ENCODE measurements around the gene CST5.
"Not testable (repeated sequence)": the region's sequence is repeated elsewhere in the genome, so short reads cannot be mapped to it uniquely, and the experiment has no call there.

The CST5 gene, protein sequence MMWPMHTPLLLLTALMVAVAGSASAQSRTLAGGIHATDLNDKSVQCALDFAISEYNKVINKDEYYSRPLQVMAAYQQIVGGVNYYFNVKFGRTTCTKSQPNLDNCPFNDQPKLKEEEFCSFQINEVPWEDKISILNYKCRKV

GRCh38 chr20:23879328-23879798 is at the start of gene CST5:
CST5 (minus strand) TSS chr20:23879748; CDS start chr20:23879676, 72 bp downstream.
- no peak for DNase-seq (ENCODE audit: low spot score)

DNA sequence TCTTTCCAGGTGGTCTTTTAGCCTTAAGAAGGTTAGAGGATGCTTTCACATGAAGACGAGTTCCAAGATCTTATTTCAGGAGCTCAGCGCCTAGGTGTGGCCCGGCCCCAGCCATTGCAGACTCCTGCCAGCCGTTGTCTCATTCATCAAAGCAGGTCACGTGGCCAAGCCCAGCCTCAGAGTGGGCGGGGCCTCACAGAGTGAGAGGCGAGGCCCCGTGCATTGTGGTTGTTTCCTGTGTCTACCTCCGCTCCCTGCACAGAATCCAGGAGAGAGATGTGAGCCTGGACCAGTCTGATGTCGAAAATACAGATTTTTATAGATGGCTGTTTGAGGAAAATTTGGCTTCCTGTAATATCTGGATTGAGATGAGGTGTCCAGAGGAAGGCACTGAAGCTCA is 49.2 kb upstream of the CST5 start:
- no peak for DNase-seq (ENCODE audit: low spot score)

- DNase-seq (ENCODE audit: low spot score) = no peak
Observed at GRCh38 chr20:23928353-23928752, 48.8 kb upstream of the CST5 start.

- DNase-seq (ENCODE audit: low spot score) = no peak
Observed at GRCh38 chr20:23926944-23927872, 47.7 kb upstream of the CST5 start.

GRCh38 chr20:23926526-23926880 is 47.0 kb upstream of the CST5 start:
- no peak for DNase-seq (ENCODE audit: low spot score)

DNA sequence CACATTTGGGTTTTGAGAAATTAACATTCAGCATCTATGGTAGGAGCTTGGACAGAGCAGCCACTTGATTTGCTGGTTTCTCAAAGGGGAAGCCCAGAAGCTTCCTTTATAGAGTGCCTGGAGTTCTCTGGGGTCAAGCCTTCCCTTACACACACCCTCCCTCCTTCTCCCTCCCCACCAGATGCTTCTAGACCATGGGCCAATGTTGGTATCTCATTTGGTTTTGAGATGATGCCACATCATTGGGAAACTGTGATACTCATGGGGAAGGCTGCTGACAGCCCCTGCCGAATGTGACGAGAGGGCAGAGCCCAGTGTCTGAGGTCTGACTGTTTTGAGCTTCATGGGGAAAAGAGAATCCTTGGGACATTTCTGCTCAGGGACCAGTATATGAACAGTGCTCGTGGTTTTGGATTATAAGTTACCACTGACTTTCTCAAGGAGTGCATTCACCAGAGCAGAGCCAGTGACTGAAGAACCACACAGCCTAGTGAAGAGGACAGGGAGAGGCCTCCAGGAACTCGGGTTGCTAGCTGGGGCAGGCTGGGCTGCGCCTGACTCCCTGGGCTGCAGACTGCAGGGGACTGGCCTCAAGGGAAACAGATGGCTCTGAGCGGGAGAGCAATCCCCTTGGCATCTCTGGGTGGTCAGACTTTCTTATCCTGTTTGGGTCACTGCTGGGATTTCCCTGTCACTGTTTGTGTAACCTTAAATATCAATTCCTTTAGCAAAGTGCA is 46.4 kb upstream of the CST5 start:
- no peak for DNase-seq (ENCODE audit: low spot score)

DNA sequence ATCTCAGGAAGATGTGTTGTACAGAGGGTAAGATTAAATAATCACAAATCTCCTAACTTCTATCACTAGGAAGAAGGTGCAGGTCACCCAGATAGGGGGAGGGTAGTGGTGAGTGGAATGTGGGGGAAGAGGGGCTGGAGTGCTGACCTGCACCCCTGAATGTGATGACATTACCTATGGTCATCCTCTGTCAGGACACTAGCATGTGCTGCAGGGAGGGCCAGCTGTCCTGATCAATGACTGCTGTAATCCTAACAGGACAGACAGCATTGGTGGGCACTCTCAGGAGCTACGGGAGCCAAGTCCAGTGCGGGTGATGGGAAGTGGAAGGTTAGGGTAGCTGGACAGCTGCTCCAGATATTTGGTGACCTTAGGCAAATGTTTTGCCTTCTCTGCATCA is 45.2 kb upstream of the CST5 start:
- no peak for DNase-seq (ENCODE audit: low spot score)

GRCh38 chr20:23923891-23924435 is 44.4 kb upstream of the CST5 start:
- no peak for DNase-seq (ENCODE audit: low spot score)

GRCh38 chr20:23923311-23923710 is 43.8 kb upstream of the CST5 start:
- no peak for DNase-seq (ENCODE audit: low spot score)

DNA sequence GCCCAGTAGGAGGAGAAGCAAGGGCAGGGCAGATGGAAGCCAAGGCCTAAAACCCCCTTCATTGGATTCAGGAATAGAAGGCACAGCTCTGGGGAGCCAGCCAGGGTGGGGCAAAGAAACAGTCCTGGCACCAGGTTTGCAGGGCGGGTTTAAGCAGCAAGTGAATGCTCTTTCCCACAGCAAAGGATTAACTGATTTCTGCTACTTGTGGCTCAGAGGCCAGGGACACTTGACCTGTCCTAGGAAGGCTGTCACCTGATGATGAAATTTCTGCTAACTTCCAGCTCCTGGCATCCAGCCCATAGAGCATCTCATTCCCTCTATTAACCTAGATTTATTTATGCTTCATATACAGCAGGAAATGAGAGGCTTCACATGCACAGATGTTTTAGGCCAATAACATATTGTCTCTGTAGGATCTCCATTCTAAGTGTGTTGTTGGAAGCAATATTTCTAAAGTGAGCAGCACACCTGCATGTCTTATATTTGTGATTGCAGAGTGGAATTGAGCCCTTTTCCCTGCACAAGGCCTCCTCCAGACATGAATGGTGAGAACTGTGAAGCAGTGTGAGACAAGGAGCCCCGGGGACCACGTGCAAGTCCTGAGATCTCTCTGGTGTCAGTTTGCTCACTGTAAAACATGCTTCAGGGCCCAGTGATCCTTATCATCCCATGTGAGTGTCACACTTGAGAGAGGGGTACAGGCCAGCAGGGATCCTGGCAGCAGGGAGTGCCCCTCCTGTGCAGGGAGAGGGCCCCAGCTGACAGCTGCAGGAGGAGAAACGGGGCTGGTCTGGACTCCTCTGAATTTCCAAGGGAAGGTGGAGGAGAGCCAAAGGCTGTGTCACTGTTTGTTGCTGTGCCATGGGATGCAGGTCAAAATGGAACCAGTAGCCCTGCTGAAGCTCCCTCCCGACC is 41.1 kb upstream of the CST5 start:
- DNase-seq (ENCODE audit: low spot score) = no peak

DNA sequence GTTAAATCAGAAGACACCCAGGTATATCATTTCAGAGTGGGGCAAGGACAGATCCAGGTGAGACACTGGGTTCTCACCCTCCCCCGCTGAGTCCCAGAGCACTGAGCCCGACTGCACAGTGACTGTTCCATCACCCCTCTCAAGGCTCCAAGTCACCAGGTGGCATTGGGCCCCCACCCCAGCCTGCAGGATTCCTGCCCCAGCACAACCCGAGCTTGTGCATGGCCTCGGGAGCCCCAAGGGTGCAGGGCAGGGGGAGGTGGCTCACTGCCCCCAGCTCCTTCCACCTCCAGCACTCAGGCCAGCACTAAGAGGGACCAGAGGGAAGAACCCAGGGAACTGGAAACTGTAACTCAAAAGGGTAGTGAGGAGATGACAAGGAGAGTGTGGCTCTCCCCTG is 39.3 kb upstream of the CST5 start:
- no peak for DNase-seq (ENCODE audit: low spot score)

GRCh38 chr20:23918101-23918862 is 38.7 kb upstream of the CST5 start:
- DNase-seq (ENCODE audit: low spot score) = no peak

- no peak for DNase-seq (ENCODE audit: low spot score)
Observed at GRCh38 chr20:23917024-23917725, 37.6 kb upstream of the CST5 start.

GRCh38 chr20:23915844-23916243 is 36.3 kb upstream of the CST5 start:
- no peak for DNase-seq (ENCODE audit: low spot score)

DNA sequence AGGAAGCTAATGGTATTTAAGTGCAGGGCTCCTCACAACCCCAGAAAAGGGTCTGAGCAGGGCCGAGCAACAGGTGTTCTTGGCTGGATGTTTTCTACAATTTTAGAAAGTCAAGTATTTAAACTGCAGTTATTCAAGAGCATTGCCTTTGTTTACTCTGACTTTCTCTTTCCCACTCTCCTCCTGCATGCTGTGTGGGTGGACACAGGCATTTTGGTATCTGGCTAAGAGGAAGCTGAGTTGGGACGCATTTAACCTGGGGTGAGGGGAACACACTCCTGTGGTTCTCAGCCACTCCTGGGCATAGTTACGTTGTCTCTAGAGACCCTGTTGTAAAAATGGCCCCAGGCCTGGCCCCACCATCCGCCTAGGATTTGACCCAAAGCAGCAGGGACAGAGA is 34.9 kb upstream of the CST5 start:
- DNase-seq (ENCODE audit: low spot score) = not testable (repeated sequence)

- no peak for DNase-seq (ENCODE audit: low spot score)
Observed at GRCh38 chr20:23910210-23910609, 30.7 kb upstream of the CST5 start.

DNA sequence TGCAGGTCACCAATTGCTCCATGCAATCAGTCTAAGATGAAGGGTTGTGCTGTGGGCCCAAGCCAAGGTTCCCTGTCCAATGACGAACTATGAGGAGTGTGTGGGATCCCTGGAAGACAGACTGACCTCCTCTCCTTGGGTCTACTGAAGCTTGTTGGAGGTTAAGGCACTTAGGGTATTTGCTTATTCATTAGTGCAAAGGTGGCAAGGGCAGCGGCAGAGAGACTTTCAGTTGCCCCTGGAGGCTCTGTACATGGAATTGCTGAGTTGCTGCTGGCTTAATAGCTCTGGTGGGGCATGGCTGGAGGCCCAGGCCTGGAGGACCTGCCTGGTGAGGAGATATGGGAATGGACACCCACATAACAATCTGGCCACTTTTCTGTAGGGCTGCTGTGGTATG is 29.8 kb upstream of the CST5 start:
- DNase-seq (ENCODE audit: low spot score) = no peak

- no peak for DNase-seq (ENCODE audit: low spot score)
Observed at GRCh38 chr20:23907579-23907978, 28.0 kb upstream of the CST5 start.

DNA sequence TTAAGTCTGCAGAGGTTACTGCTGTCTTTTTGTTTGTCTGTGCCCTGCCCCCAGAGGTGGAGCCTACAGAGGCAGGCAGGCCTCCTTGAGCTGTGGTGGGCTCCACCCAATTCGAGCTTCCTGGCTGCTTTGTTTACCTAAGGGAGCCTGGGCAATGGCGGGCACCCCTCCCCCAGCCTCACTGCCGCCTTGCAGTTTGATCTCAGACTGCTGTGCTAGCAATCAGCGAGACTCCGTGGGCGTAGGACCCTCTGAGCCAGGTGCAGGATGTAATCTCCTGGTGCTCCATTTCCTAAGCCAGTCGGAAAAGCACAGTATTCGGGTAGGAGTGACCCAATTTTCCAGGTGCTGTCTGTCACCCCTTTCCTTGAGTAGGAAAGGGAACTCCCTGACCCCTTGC is 22.8 kb upstream of the CST5 start:
- not testable (repeated sequence) for DNase-seq (ENCODE audit: low spot score)

GRCh38 chr20:23890867-23891266 is 11.3 kb upstream of the CST5 start:
- DNase-seq (ENCODE audit: low spot score) = not testable (repeated sequence)
